ENCODE results near the gene VGLL3. TPM values are rescaled to one million over a fixed set of nuclear protein-coding genes. Genes with fewer than 3 reads are reported as not detected.

Gene VGLL3
- total RNA-seq, 2 donors from 2014 or later = 1.3 to 8.0 TPM

DNA sequence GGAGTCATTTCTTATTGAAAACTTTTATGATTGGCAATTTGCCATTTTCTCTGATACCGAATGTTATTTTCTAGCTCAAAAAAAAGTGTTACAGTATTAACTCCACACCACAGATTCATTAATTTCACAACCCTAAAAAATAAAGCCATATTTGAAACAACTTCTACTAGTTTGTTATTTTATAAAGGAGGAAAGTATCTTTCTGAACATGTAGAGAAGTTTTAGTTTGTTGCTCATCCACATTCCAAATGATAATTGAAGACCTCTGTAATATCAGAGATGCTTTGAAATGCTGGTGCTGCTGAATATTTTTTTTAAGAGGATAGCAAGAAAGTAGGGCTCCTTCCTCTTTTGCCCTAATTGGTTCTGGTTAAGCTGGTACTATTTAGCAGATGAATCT, 1.9 kb downstream of the VGLL3 start:
- TF ChIP-seq, protein P1, sequence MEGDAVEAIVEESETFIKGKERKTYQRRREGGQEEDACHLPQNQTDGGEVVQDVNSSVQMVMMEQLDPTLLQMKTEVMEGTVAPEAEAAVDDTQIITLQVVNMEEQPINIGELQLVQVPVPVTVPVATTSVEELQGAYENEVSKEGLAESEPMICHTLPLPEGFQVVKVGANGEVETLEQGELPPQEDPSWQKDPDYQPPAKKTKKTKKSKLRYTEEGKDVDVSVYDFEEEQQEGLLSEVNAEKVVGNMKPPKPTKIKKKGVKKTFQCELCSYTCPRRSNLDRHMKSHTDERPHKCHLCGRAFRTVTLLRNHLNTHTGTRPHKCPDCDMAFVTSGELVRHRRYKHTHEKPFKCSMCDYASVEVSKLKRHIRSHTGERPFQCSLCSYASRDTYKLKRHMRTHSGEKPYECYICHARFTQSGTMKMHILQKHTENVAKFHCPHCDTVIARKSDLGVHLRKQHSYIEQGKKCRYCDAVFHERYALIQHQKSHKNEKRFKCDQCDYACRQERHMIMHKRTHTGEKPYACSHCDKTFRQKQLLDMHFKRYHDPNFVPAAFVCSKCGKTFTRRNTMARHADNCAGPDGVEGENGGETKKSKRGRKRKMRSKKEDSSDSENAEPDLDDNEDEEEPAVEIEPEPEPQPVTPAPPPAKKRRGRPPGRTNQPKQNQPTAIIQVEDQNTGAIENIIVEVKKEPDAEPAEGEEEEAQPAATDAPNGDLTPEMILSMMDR (IDR thresholded peaks at IDR 0.05) = no peak
- Histone ChIP-seq H3K36me3 (no peaks in the 10 kb centered on the region), H3K4me1 (peaks cover 4% of the 10 kb centered on the region), H3K27me3 (peaks cover 10% of the 10 kb centered on the region), H3K9me3 (no peaks in the 10 kb centered on the region), H3K27ac (no peak overlapping the region), H3K9ac (ENCODE audit: low read depth in 2 of 2, low read length in 2 of 2) (no peak overlapping the region), H3K4me3 (no peak overlapping the region)
- DNase-seq = no peak
- intact Hi-C loops (cut with DNase I) = no loop called here

DNA sequence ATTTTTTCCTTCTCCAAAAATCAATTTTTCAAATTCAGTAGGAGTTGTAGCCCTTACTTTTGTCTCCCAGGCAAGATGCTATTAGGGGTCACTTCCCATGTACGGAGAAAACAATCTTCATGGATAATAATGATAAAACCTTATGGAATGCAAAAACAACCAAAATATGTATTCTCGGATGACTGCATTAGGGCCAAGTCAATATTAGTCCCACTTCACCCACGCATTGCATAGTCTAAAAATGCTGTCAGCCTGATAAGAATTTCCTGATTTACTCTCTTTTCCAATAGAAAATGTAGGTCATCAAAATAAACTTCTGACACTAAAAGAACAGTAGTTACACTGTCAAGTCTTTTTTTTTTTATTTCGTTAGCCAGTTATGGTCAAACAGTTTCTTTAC, 2.7 kb downstream of the VGLL3 start:
- no peaks in the 10 kb centered on the region for H3K9me3 ChIP-seq
- H3K36me3 ChIP-seq = no peaks in the 10 kb centered on the region
- no peak overlapping the region for H3K27ac ChIP-seq
- no peak overlapping the region for H3K4me3 ChIP-seq
- intact Hi-C loops (cut with DNase I) = no loop called here
- TF ChIP-seq, protein P1 (IDR thresholded peaks at IDR 0.05) = no peak
- no peak overlapping the region for H3K9ac ChIP-seq (ENCODE audit: low read depth in 2 of 2, low read length in 2 of 2)
- peaks cover 10% of the 10 kb centered on the region for H3K27me3 ChIP-seq
- no peak for DNase-seq
- H3K4me1 ChIP-seq = peaks cover 4% of the 10 kb centered on the region

DNA sequence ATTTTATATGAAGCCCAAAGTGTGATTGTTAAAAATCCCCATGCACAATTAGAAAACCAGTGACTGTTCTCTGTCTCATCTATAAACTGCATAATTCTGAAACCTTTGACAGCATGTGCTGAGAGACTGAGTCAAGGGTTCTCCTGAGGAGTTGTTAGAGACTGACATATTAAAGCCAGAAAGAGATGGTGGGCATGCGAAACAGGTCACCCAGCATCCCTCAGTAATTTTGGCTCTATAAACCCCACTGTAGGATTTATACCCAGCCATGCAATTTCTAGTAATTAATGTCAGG, 3.6 kb downstream of the VGLL3 start:
- Histone ChIP-seq H3K9ac (ENCODE audit: low read depth in 2 of 2, low read length in 2 of 2) (no peak overlapping the region), H3K27ac (no peak overlapping the region), H3K36me3 (no peaks in the 10 kb centered on the region), H3K27me3 (peaks cover 10% of the 10 kb centered on the region), H3K4me1 (peaks cover 4% of the 10 kb centered on the region), H3K4me3 (no peak overlapping the region), H3K9me3 (no peaks in the 10 kb centered on the region)
- TF ChIP-seq, protein P1 (IDR thresholded peaks at IDR 0.05) = no peak
- DNase-seq = no peak
- intact Hi-C loops (cut with DNase I) = no loop called here

DNA sequence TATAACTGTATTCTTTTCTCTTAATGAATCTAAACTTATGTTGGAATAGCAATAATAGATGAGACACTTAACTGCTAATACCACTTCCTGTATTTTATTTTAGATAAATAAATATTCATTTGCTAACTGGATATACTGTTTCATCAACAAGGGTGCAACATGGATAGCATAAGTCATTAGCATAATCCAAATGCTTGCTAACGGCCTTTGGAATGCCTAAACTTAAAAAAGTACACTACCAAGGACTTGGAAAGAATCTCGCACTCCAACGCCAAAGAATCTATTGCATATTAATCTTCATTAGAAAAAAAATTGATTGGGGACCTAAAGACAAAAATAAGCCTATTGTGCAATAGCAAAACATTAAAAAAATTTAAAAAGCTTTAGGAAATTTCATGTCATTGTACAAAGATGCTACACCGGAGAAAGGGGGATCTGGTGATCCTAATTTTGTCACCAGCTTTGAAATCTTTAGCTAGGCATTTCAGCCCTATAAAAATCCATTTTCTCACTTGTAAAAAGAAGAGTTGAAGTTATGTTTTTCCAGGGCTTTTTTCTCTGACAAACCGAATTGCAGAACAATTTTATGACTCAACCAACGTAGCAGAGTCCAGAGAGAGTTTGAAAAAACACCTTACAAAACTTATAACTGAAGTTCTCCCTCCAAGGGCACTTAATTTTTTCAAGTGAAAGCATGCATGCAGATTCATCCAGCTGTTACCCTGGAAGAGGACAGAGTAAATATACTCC, 4.1 kb downstream of the VGLL3 start:
- TF ChIP-seq, protein P1 (IDR thresholded peaks at IDR 0.05) = no peak
- H3K9me3 ChIP-seq = no peaks in the 10 kb centered on the region
- DNase-seq = no peak
- H3K27me3 ChIP-seq = peaks cover 10% of the 10 kb centered on the region
- intact Hi-C loops (cut with DNase I) = no loop called here
- no peak overlapping the region for H3K27ac ChIP-seq
- no peak overlapping the region for H3K4me3 ChIP-seq
- no peak overlapping the region for H3K9ac ChIP-seq (ENCODE audit: low read depth in 2 of 2, low read length in 2 of 2)
- peaks cover 4% of the 10 kb centered on the region for H3K4me1 ChIP-seq
- H3K36me3 ChIP-seq = no peaks in the 10 kb centered on the region

DNA sequence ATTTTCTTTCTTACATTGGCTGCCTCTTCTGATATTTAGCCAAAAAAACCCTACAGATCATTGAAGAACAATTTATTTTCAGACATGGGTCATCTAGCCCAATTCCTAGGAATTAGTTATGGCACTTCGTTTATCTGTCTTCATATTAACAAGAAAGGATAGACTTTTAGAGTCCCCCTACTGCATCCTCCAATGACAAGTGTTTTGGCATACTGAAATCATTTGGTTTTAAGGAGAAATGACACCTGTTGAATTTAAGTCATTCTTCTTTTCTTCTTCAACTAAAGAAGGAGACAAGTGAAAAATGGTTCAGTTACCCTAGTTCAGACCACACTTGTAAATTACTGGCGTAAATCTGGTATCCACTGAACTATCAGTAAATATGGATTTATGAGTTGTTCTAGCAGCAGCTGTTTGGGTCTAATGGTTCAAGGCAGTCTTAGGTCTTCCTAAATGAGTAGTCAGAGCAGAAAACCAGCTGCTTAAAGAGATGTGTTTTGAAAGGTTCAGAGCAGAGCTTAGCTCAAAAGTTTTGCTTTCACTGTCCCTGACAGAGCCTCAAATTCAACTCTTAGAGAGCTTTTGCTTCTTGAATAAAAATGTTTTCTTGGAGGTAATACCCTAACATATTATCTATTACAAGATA, 5.6 kb downstream of the VGLL3 start:
- intact Hi-C loops (cut with DNase I) = no loop called here
- Histone ChIP-seq H3K4me3 (no peak overlapping the region), H3K9ac (ENCODE audit: low read depth in 2 of 2, low read length in 2 of 2) (no peak overlapping the region), H3K4me1 (no peaks in the 10 kb centered on the region), H3K9me3 (no peaks in the 10 kb centered on the region), H3K36me3 (no peaks in the 10 kb centered on the region), H3K27ac (no peak overlapping the region), H3K27me3 (peaks cover 8% of the 10 kb centered on the region)
- no peak for DNase-seq
- TF ChIP-seq, protein P1 (IDR thresholded peaks at IDR 0.05) = no peak
